Fibroblast of skin of right quadriceps (primary cell): Measurements from ENCODE around the gene SHC1.

Source experiments
- DNase-seq: peaks from one replicate; pipeline ENCODE4 v3.0.0-alpha.2; 2013

Gene SHC1

GRCh38 chr1:154971341-154971998, 923 bp upstream of the SHC1 start:
- DNase-seq, result no peak

- no peak for DNase-seq
Measured at GRCh38 chr1:154969860-154970452, 591 bp downstream of the SHC1 start.

- no peak for DNase-seq
Measured at GRCh38 chr1:154969246-154969645, 1.3 kb downstream of the SHC1 start.

- no peak for DNase-seq
Measured at GRCh38 chr1:154968731-154969130, 1.8 kb downstream of the SHC1 start.

GRCh38 chr1:154967331-154967950, 3.1 kb downstream of the SHC1 start:
- no peak for DNase-seq

- DNase-seq, result no peak
Measured at GRCh38 chr1:154966111-154966510, 4.4 kb downstream of the SHC1 start.

- DNase-seq, result no peak
Measured at GRCh38 chr1:154964359-154964758, 6.2 kb downstream of the SHC1 start.

- no peak for DNase-seq
Measured at GRCh38 chr1:154963643-154964042, 6.9 kb downstream of the SHC1 start.

GRCh38 chr1:154962795-154963330, 7.7 kb downstream of the SHC1 start:
- no peak for DNase-seq

GRCh38 chr1:154962156-154962749, 8.3 kb downstream of the SHC1 start:
- DNase-seq, result peak; percentile 23

- DNase-seq, result peak; percentile 80
Measured at GRCh38 chr1:154961207-154962155, 9.1 kb downstream of the SHC1 start, which contains the start of gene PYGO2. TSS of gene PYGO2 (minus strand) at chr1:154961782. CDS start at chr1:154961576, 206 bp downstream.

GRCh38 chr1:154960446-154961136, 10.0 kb downstream of the SHC1 start:
- DNase-seq, result no peak

- no peak for DNase-seq
Measured at GRCh38 chr1:154959426-154959780, 11.1 kb downstream of the SHC1 start.

- no peak for DNase-seq
Measured at GRCh38 chr1:154958681-154959425, 11.7 kb downstream of the SHC1 start.

- DNase-seq, result no peak
Measured at GRCh38 chr1:154958036-154958435, 12.5 kb downstream of the SHC1 start.

- no peak for DNase-seq
Measured at GRCh38 chr1:154957091-154957657, 13.4 kb downstream of the SHC1 start.

GRCh38 chr1:154956544-154956941, 14.0 kb downstream of the SHC1 start:
- DNase-seq, result no peak

- peak; percentile 90 for DNase-seq
Measured at GRCh38 chr1:154955718-154956543, 14.6 kb downstream of the SHC1 start, which contains the start of gene PBXIP1. TSS of gene PBXIP1 (minus strand) at chr1:154956099. CDS start at chr1:154953721, 2,378 bp downstream.

GRCh38 chr1:154955039-154955717, 15.4 kb downstream of the SHC1 start:
- peak; percentile 59 for DNase-seq
